H1 (cell line): Measurements from ENCODE around the gene POU5F1. TPM values are rescaled to one million over a fixed set of nuclear protein-coding genes. Genes with fewer than 3 reads are reported as not detected.

Source experiments
- CTBP2 ChIP-seq: IDR thresholded peaks from 2 replicates; pipeline ENCODE4 v1.7.0; 2011; ENCODE audit warnings: borderline replicate concordance, mild to moderate bottlenecking, moderate library complexity, mixed read lengths, low read length; ENCODE audit not compliant: insufficient read depth, insufficient read length
- POLR2A ChIP-seq, 2 experiments: IDR thresholded peaks; 1 replicate in 1 of 2; 2 replicates in 1 of 2; pipeline ENCODE4 v1.6.1; 2011; ENCODE audit warnings: low read depth in 2 of 2, low read length in 2 of 2, mild to moderate bottlenecking in 2 of 2; ENCODE audit errors: control extremely low read depth in 1 of 2
- polyA plus RNA-seq, 7 experiments: library from polyadenylated mRNA; depleted of rRNA in 3 of 7; stranded (reverse) in 5 of 7; unstranded in 2 of 7; fragments of >200 nt in 5 of 7; fragments of 200-250 nt in 2 of 7; gene quantifications; 1 replicate in 5 of 7; 2 replicates in 1 of 7; 4 replicates in 1 of 7; pipeline versions ENCODE4 v1.2.1 to v1.2.3, GENCODE V29; 2011 to 2013; ENCODE audit warnings: missing spikeins in 2 of 7, mixed read lengths in 2 of 7
- total RNA-seq: library from RNA; stranded (reverse); fragmentation: NEBNext Ultra II Directional; extraction: Animal tissue kit (Norgen Biotek cat#: 25700); gene quantifications from 2 replicates; pipeline ENCODE4 v1.2.1, GENCODE V29; 2021
- TF ChIP-seq, protein P1 (sequence below), 3 experiments: IDR thresholded peaks; 1 replicate in 2 of 3; 2 replicates in 1 of 3; pipeline versions ENCODE4 v1.5.1 to v1.6.1; 2011; ENCODE audit warnings: low read length in 3 of 3, mild to moderate bottlenecking in 3 of 3, inconsistent platforms in 2 of 3, low read depth in 1 of 3, moderate library complexity in 1 of 3; ENCODE audit not compliant: insufficient read depth in 1 of 3; ENCODE audit errors: control extremely low read depth in 1 of 3

The POU5F1 gene
- total and polyA plus RNA-seq, 2 of the 8 experiments (the other 6 are each of a cell fraction or from before 2014, with no cell fraction given) = 2,437 to 2,526 TPM

DNA sequence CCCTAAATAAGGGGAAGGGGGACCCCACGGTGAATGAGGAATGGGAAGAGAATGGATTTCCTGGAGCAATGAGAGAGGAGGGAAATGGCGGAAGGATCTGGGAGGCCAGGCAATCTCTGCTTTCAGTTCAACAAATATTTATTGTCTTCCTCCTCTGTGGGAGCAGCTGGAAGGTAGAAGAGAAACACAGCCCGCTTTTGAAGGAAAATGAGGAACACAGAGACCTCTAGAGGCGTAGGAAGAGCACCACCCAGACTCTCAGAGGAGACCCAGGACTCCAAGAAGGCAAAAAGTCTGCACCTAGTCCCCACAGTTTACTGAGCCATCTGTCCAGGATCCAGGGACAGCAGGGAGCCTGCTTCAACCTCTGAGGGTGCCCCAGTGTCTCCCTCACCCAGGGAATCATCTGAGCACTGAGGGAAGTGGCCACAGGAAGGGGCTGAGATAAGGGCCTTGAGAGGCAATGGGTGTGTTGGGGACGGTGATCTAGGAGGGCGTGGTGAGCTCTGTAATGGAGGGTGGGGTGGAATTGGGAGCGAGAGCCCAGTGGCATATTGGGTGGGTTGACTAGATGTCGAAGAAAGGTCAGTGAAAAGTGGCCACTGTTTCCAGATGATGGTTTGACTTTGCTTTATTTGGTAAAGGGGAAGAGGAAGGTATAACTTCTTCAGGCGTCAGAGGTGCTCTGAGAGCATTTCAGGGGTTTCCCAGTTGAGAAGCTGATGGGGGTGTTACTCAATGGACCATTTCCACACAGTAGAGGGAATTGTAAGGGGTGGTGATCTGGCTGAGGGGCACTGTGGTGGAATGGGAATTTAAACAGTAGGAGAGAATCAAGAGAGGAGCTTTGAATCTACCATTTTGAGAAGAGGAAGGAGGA lies 55.3 kb downstream of the POU5F1 start (continued):
- TF ChIP-seq, protein P1, sequence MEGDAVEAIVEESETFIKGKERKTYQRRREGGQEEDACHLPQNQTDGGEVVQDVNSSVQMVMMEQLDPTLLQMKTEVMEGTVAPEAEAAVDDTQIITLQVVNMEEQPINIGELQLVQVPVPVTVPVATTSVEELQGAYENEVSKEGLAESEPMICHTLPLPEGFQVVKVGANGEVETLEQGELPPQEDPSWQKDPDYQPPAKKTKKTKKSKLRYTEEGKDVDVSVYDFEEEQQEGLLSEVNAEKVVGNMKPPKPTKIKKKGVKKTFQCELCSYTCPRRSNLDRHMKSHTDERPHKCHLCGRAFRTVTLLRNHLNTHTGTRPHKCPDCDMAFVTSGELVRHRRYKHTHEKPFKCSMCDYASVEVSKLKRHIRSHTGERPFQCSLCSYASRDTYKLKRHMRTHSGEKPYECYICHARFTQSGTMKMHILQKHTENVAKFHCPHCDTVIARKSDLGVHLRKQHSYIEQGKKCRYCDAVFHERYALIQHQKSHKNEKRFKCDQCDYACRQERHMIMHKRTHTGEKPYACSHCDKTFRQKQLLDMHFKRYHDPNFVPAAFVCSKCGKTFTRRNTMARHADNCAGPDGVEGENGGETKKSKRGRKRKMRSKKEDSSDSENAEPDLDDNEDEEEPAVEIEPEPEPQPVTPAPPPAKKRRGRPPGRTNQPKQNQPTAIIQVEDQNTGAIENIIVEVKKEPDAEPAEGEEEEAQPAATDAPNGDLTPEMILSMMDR (IDR thresholded peaks at IDR 0.05; ENCODE audit: control extremely low read depth in 1 of 3, insufficient read depth in 1 of 3, low read depth in 1 of 3, low read length in 3 of 3) = peak in 2 of 3 experiments; percentile 12 to 35; a peak in 1 of 4 replicates
- TF ChIP-seq CTBP2 (no peak), POLR2A (IDR thresholded peaks at IDR 0.05; ENCODE audit: control extremely low read depth in 1 of 2, low read depth in 2 of 2, low read length in 2 of 2) (no peak)
